GM19240 (cell line): ENCODE data around the gene RTN4IP1.

ENCODE experiments used
- DNase-seq: peaks from one replicate; pipeline ENCODE4 v3.0.0; 2011; ENCODE audit warnings: low spot score; ENCODE audit not compliant: insufficient read length

Gene RTN4IP1

GRCh38 chr6:106522562-106523250 lies 106.6 kb downstream of the RTN4IP1 start:
- DNase-seq: no peak
